ENCODE data around the gene MGME1. TPM values are rescaled to one million over a fixed set of nuclear protein-coding genes. Genes with fewer than 3 reads are reported as not detected.

The MGME1 gene
- total and polyA plus RNA-seq, 7 donors: 5.0 to 17.4 (median 14.8) TPM

GRCh38 chr20:18039063-18039462 is 70.2 kb downstream of the MGME1 start:
- Histone ChIP-seq H3K27me3 (peaks cover 0 to 4% (median 3%) of the 10 kb centered on the region in 3 donors), H3K4me1 (no peaks in the 10 kb centered on the region), H3K36me3 (no peaks in the 10 kb centered on the region), H3K9me3 (peaks cover 0 to 7% (median 3%) of the 10 kb centered on the region in 4 donors), H3K27ac (no peak overlapping the region), H3K4me3 (no peak overlapping the region)
- intact Hi-C loops (cut with DNase I): no loop called here
- 81 to 92% methylated on average over 5 of the region's 5 CpGs for WGBS, 2 donors
- TF ChIP-seq CTCF (IDR thresholded peaks at IDR 0.05): no peak
- no peak for TF ChIP-seq POLR2AphosphoS5 (IDR thresholded peaks at IDR 0.05)
- TF ChIP-seq EP300 (IDR thresholded peaks at IDR 0.05): no peak
- no peak for TF ChIP-seq POLR2A (IDR thresholded peaks at IDR 0.05)
- no peak for DNase-seq

Small RNA genes lying within 50 kb of the gene (small RNA-seq; reads per million reads assigned to genes)
- gene SNORD17: 259 to 1,003 (median 271) reads per million in 3 donors

Other genes starting within 250 kb of the MGME1 start
- 10 to 100 TPM; 69.0 to 79.5 (median 72.5) TPM for gene SNX5, start 224 bp upstream of the MGME1 start, total RNA-seq
- gene SNX5, start 224 bp upstream of the MGME1 start, polyA plus RNA-seq: 10 to 100 TPM; 88.7 to 98.5 (median 89.9) TPM
- not detected for gene OVOL2, start 88.9 kb downstream of the MGME1 start, total RNA-seq
- 10 to 100 TPM in 2 of 3 donors, 1 to 10 TPM in 1; 9.6 to 15.7 (median 13.2) TPM for gene OVOL2, start 88.9 kb downstream of the MGME1 start, polyA plus RNA-seq
- gene KAT14, start 168.8 kb downstream of the MGME1 start, total RNA-seq: 10 to 100 TPM; 12.6 to 21.7 (median 17.9) TPM
- 1 to 10 TPM; 7.6 to 9.1 (median 7.8) TPM for gene KAT14, start 168.8 kb downstream of the MGME1 start, polyA plus RNA-seq
- gene PET117, start 168.8 kb downstream of the MGME1 start, total RNA-seq: 10 to 100 TPM in 3 of 4 donors, 1 to 10 TPM in 1; 7.8 to 18.8 (median 16.9) TPM
- 10 to 100 TPM; 13.1 to 21.0 (median 20.8) TPM for gene PET117, start 168.8 kb downstream of the MGME1 start, polyA plus RNA-seq

All from sigmoid colon (tissue), 7 donors.